ENCODE measurements around the gene TLE3.
"Not testable (repeated sequence)": the region's sequence is repeated elsewhere in the genome, so short reads cannot be mapped to it uniquely, and the experiment has no call there.

Gene TLE3

GRCh38 chr15:70125605-70126004, 27.9 kb upstream of the TLE3 start:
- no peak for DNase-seq

GRCh38 chr15:70121624-70122302, 24.0 kb upstream of the TLE3 start:
- DNase-seq: no peak

- no peak for DNase-seq
Observed at GRCh38 chr15:70120958-70121623, 23.4 kb upstream of the TLE3 start.

GRCh38 chr15:70119911-70120508, 22.3 kb upstream of the TLE3 start:
- no peak for DNase-seq

GRCh38 chr15:70118599-70118998, 20.9 kb upstream of the TLE3 start:
- no peak for DNase-seq

GRCh38 chr15:70116317-70116716, 18.6 kb upstream of the TLE3 start:
- no peak for DNase-seq

GRCh38 chr15:70114221-70114620, 16.5 kb upstream of the TLE3 start:
- DNase-seq: no peak

GRCh38 chr15:70113304-70113700, 15.6 kb upstream of the TLE3 start:
- DNase-seq: no peak

- DNase-seq: not testable (repeated sequence)
Observed at GRCh38 chr15:70112572-70113303, 15.0 kb upstream of the TLE3 start.

- no peak for DNase-seq
Observed at GRCh38 chr15:70112074-70112395, 14.3 kb upstream of the TLE3 start.

- no peak for DNase-seq
Observed at GRCh38 chr15:70111203-70112073, 13.7 kb upstream of the TLE3 start.

GRCh38 chr15:70109978-70110377, 12.3 kb upstream of the TLE3 start:
- no peak for DNase-seq

- DNase-seq: no peak
Observed at GRCh38 chr15:70109531-70109930, 11.8 kb upstream of the TLE3 start.

- DNase-seq: no peak
Observed at GRCh38 chr15:70103880-70104626, 6.3 kb upstream of the TLE3 start.

GRCh38 chr15:70102827-70103226, 5.1 kb upstream of the TLE3 start:
- DNase-seq: no peak

- no peak for DNase-seq
Observed at GRCh38 chr15:70101459-70102113, 3.9 kb upstream of the TLE3 start.

GRCh38 chr15:70100474-70101341, 3.0 kb upstream of the TLE3 start:
- peak; percentile 31 to 81 (median 63) for DNase-seq

GRCh38 chr15:70099967-70100473, 2.3 kb upstream of the TLE3 start:
- DNase-seq: peak in 1 of 5 donors; percentile 40

- peak; percentile 99 to 100 (median 99) for DNase-seq
Observed at GRCh38 chr15:70099167-70099966, 1.6 kb upstream of the TLE3 start.

Data from T-helper 1 cell (primary cell).